ENCODE data around the gene CAMKK2. TPM values are rescaled to one million over a fixed set of nuclear protein-coding genes. Genes with fewer than 3 reads are reported as not detected.

CAMKK2 gene
- total and polyA plus RNA-seq, 2 of the 13 experiments (the other 11 are each of a cell fraction or from before 2014, with no cell fraction given) = 18.8 to 20.0 TPM

GRCh38 chr12:121228919-121229665 lies 67.4 kb downstream of the CAMKK2 start:
- no peak overlapping the region for H3K4me2 ChIP-seq (ENCODE audit: low read depth, low read length)
- no peaks in the 10 kb centered on the region for H3K27me3 ChIP-seq (ENCODE audit: control insufficient read depth in 1 of 2, insufficient read depth in 2 of 2, low read length in 2 of 2)
- DNase-seq (ENCODE audit: low spot score) (no peak), FAIRE-seq (no peak), ATAC-seq (no peak)
- ChIA-PET CTCF (ENCODE audit: low intra/inter-chr PET ratio, low total read pairs) (no interaction called here), POLR2A (no interaction called here)
- TF ChIP-seq AGO2 (optimal IDR thresholded peaks at IDR 0.05; ENCODE audit: low read depth, low read length) = peak; percentile 49
- TF ChIP-seq HMG20A (CRISPR knock-in tag; IDR thresholded peaks at IDR 0.05; ENCODE audit: borderline replicate concordance) = no peak
- TF ChIP-seq ZNF567 (CRISPR knock-in tag; IDR thresholded peaks at IDR 0.05; ENCODE audit: borderline replicate concordance) = no peak
- 94% methylated on average over 11 of the region's 24 CpGs for WGBS (ENCODE audit: low lambda C conversion rate)
- intact Hi-C loops (cut with micrococcal nuclease; ENCODE audit: unreplicated experiment) = no loop called here
- no peak overlapping the region for H3K27ac ChIP-seq (ENCODE audit: extremely low read length, insufficient read depth, low read length)
- no peak overlapping the region for H3K9ac ChIP-seq (ENCODE audit: insufficient read depth, low read depth, low read length)
- peaks cover 31% of the 10 kb centered on the region for H3K4me1 ChIP-seq (ENCODE audit: insufficient read depth, low read length)
- no peaks in the 10 kb centered on the region for H4K20me1 ChIP-seq (ENCODE audit: insufficient read depth, low read length)
- in situ Hi-C loops (cut with HindIII; ENCODE audit: extremely low pct_ligation_motif_present, low pct_unique_long_range_greater_than_20kb) = no loop called here
- H3K79me2 ChIP-seq (ENCODE audit: insufficient read depth, low read length) = no peaks in the 10 kb centered on the region
- no TSS peak for BruUV-seq (replicated peaks)
- H3K9me3 ChIP-seq (ENCODE audit: low read length) = no peaks in the 10 kb centered on the region
- no peak overlapping the region for H2AFZ ChIP-seq (ENCODE audit: low read length)
- H3K4me3 ChIP-seq (replicated peaks in 1 of 3; ENCODE audit: insufficient read depth in 1 of 3, low read depth in 2 of 3, low read length in 3 of 3) = no peak overlapping the region
- H3K36me3 ChIP-seq (replicated peaks in 1 of 2; ENCODE audit: control insufficient read depth in 1 of 2, insufficient read depth in 2 of 2, low read length in 2 of 2) = no peaks in the 10 kb centered on the region; a peak in 1 of 5 replicates

- no peaks in the 10 kb centered on the region for H3K27me3 ChIP-seq (ENCODE audit: control insufficient read depth in 1 of 2, insufficient read depth in 2 of 2, low read length in 2 of 2)
- intact Hi-C loops (cut with micrococcal nuclease; ENCODE audit: unreplicated experiment) (no loop called here), in situ Hi-C loops (cut with HindIII; ENCODE audit: extremely low pct_ligation_motif_present, low pct_unique_long_range_greater_than_20kb) (no loop called here)
- H2AFZ ChIP-seq (ENCODE audit: low read length) = peak overlapping the region; percentile 17
- H3K9me3 ChIP-seq (ENCODE audit: low read length) = no peaks in the 10 kb centered on the region
- H3K27ac ChIP-seq (ENCODE audit: extremely low read length, insufficient read depth, low read length) = peak overlapping the region; percentile 74
- no peaks in the 10 kb centered on the region for H3K79me2 ChIP-seq (ENCODE audit: insufficient read depth, low read length)
- H3K4me1 ChIP-seq (ENCODE audit: insufficient read depth, low read length) = peaks cover 31% of the 10 kb centered on the region
- H3K4me3 ChIP-seq (replicated peaks in 1 of 3; ENCODE audit: insufficient read depth in 1 of 3, low read depth in 2 of 3, low read length in 3 of 3) = peak overlapping the region in 1 of 3 experiments; percentile 27; a peak in 1 of 6 replicates
- DNase-seq (ENCODE audit: low spot score) = peak; percentile 63
- POLR2A ChIA-PET = interaction anchor here (1.0 kb wide), 1 partner anchor 110 kb away, joined by 3 read pairs; no protein-coding TSS in a partner anchor
- peak; percentile 75 for ATAC-seq
- BruUV-seq (replicated peaks) = no TSS peak
- CTCF ChIA-PET (ENCODE audit: low intra/inter-chr PET ratio, low total read pairs) = no interaction called here
- 13% methylated on average over 4 of the region's 9 CpGs for WGBS (ENCODE audit: low lambda C conversion rate)
- H4K20me1 ChIP-seq (ENCODE audit: insufficient read depth, low read length) = no peaks in the 10 kb centered on the region
- H3K9ac ChIP-seq (ENCODE audit: insufficient read depth, low read depth, low read length) = peak overlapping the region; percentile 57; the same call in 1 of the 2 replicates
- peak; percentile 72 for FAIRE-seq
- peaks cover 2 to 5% of the 10 kb centered on the region in 2 experiments; a peak in 2 of 5 replicates for H3K36me3 ChIP-seq (replicated peaks in 1 of 2; ENCODE audit: control insufficient read depth in 1 of 2, insufficient read depth in 2 of 2, low read length in 2 of 2)
- H3K4me2 ChIP-seq (ENCODE audit: low read depth, low read length) = peak overlapping the region; percentile 58
- TF ChIP-seq ZNF556 (CRISPR knock-in tag; IDR thresholded peaks at IDR 0.05; ENCODE audit: borderline replicate concordance) (0 out of 2 replicates have a peak, but pooled peaks have one; percentile 27), PPARG (CRISPR knock-in tag; conservative IDR thresholded peaks at IDR 0.05) (0 out of 2 replicates have a peak, but pooled peaks have one; percentile 17), BCL6 (CRISPR knock-in tag; IDR thresholded peaks at IDR 0.05) (peak; percentile 46), MAFK (conservative IDR thresholded peaks at IDR 0.05 in 1 of 2, IDR thresholded peaks at IDR 0.05 in 1 of 2; ENCODE audit: low read length in 2 of 2) (peak; percentile 88 to 93), MAX (IDR thresholded peaks at IDR 0.05) (0 out of 2 replicates have a peak, but pooled peaks have one; percentile 28), ZNF792 (CRISPR knock-in tag; IDR thresholded peaks at IDR 0.05) (no peak), XBP1 (CRISPR knock-in tag; IDR thresholded peaks at IDR 0.05) (peak; percentile 96; the same call in 1 of the 2 replicates), SAP130 (CRISPR knock-in tag; IDR thresholded peaks at IDR 0.05; ENCODE audit: low read depth) (peak; percentile 36; the same call in 1 of the 2 replicates), ZBTB37 (CRISPR knock-in tag; IDR thresholded peaks at IDR 0.05) (no peak)
- TF ChIP-seq, protein P1, sequence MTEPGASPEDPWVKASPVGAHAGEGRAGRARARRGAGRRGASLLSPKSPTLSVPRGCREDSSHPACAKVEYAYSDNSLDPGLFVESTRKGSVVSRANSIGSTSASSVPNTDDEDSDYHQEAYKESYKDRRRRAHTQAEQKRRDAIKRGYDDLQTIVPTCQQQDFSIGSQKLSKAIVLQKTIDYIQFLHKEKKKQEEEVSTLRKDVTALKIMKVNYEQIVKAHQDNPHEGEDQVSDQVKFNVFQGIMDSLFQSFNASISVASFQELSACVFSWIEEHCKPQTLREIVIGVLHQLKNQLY (CRISPR knock-in tag; IDR thresholded peaks at IDR 0.05) = 0 out of 2 replicates have a peak, but pooled peaks have one; percentile 14
These were observed 69.2 kb downstream of the CAMKK2 start for GRCh38 chr12:121227294-121227693.
